Measurements from ENCODE around the gene SLC39A5. TPM values are rescaled to one million over a fixed set of nuclear protein-coding genes. Genes with fewer than 3 reads are reported as not detected.

Gene SLC39A5
- total and polyA plus RNA-seq, 2 donors (not counting 1 experiment from before 2014, with no cell fraction given): 0.69 to 0.97 TPM

DNA sequence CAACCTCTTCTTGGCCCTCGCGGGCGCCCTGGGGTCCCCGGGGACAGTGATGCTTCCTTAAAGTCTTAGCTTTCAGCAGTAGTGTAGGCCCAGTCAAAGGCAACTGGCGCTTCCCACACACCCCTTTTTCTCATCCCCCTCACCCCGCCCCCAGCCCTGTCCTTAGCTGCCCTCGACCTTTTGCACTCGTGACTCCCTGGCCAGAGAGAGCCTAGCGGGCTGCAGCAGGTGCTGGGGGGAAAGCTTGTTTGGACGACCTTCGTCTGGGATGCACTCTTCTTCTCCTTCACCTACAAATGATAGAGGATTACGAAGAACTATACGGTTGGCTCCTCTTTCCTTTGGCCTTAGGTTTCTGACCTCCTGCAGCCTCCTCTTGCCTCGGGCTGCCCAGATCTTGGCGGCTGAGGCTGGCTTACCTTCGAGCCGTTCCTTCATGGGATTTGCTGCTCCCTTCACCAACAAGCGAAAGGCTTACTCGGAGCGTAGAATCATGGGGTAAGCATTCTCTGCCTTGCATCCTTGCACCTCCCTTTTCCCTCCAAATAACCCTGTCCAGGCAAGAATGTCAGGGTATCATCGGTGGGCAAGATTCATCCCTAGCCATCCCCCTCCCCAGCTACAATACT is 37.7 kb downstream of the SLC39A5 start:
- peaks cover 20% of the 10 kb centered on the region for H3K4me1 Mint-ChIP-seq
- intact Hi-C loops (cut with micrococcal nuclease): loop anchor here (1.0 to 2.0 kb wide), 8 partner anchors 9 to 149 kb away; partner anchors contain the start of genes ANKRD52, CS, STAT2 and ZC3H10
- H3K27me3 Mint-ChIP-seq: no peaks in the 10 kb centered on the region

More for the DNA sequence above, 37.7 kb downstream of the SLC39A5 start:
- H3K79me2 ChIP-seq (ENCODE audit: control insufficient read depth, insufficient read depth, low read length): no peaks in the 10 kb centered on the region
- no peaks in the 10 kb centered on the region for H3K9me3 ChIP-seq (ENCODE audit: control extremely low read depth in 1 of 3, control insufficient read depth in 2 of 3, insufficient read depth in 1 of 3, low read length in 2 of 3)
- Mint-ChIP-seq H3K4me3 (peak overlapping the region; percentile 91), H3K27ac (peak overlapping the region; percentile 95), H3K9me3 (ENCODE audit: insufficient read depth) (no peaks in the 10 kb centered on the region)
- 38% methylated on average over 20 of the region's 21 CpGs for WGBS (ENCODE audit: insufficient coverage)
- H3K27me3 ChIP-seq (replicated peaks in 1 of 4; ENCODE audit: control extremely low read depth in 1 of 4, control insufficient read depth in 3 of 4, insufficient read depth in 4 of 4, low read length in 3 of 4): no peaks in the 10 kb centered on the region
- H3K4me2 ChIP-seq (replicated peaks; ENCODE audit: low read depth, low read length, poor library complexity, severe bottlenecking): peak overlapping the region; percentile 87
- H3K4me1 ChIP-seq (ENCODE audit: control insufficient read depth in 2 of 2, insufficient read depth in 2 of 2, low read length in 2 of 2): peaks cover 10 to 15% of the 10 kb centered on the region in 2 donors
- peak overlapping the region; percentile 92 for H3K9ac ChIP-seq (ENCODE audit: low read length)
- TF ChIP-seq, protein P1, sequence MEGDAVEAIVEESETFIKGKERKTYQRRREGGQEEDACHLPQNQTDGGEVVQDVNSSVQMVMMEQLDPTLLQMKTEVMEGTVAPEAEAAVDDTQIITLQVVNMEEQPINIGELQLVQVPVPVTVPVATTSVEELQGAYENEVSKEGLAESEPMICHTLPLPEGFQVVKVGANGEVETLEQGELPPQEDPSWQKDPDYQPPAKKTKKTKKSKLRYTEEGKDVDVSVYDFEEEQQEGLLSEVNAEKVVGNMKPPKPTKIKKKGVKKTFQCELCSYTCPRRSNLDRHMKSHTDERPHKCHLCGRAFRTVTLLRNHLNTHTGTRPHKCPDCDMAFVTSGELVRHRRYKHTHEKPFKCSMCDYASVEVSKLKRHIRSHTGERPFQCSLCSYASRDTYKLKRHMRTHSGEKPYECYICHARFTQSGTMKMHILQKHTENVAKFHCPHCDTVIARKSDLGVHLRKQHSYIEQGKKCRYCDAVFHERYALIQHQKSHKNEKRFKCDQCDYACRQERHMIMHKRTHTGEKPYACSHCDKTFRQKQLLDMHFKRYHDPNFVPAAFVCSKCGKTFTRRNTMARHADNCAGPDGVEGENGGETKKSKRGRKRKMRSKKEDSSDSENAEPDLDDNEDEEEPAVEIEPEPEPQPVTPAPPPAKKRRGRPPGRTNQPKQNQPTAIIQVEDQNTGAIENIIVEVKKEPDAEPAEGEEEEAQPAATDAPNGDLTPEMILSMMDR (IDR thresholded peaks at IDR 0.05): no peak
- TF ChIP-seq EZH2 (IDR thresholded peaks at IDR 0.05; ENCODE audit: borderline replicate concordance, insufficient read depth, low read depth, low read length, poor library complexity, severe bottlenecking): no peak
- CTCF ChIA-PET: interaction anchor here (0.6 to 3.0 kb wide), 14 partner anchors 9 to 529 kb away, joined by 3 to 16 read pairs (median 4); partner anchors contain the start of genes ANKRD52, CNPY2, ESYT1 and RNF41
- peak overlapping the region; percentile 65 to 86 (median 75) for H3K4me3 ChIP-seq (ENCODE audit: control extremely low read depth in 1 of 5, extremely low read depth in 1 of 5, insufficient read depth in 1 of 5, low read depth in 2 of 5, low read length in 4 of 5)
- peak overlapping the region; percentile 94 for H3K27ac ChIP-seq (ENCODE audit: low read length in 2 of 2)
- H2AFZ ChIP-seq (ENCODE audit: insufficient read depth, low read depth, low read length, poor library complexity, severe bottlenecking): peak overlapping the region; percentile 96
- H4K20me1 ChIP-seq (ENCODE audit: control insufficient read depth, insufficient read depth, low read length, poor library complexity, severe bottlenecking): no peaks in the 10 kb centered on the region
- DNase-seq (no peak), ATAC-seq (ENCODE audit: low read depth) (peak; percentile 23)
- POLR2A ChIA-PET: interaction anchor here (0.5 to 1.6 kb wide), 12 partner anchors 9 to 197 kb away, joined by 3 to 12 read pairs (median 5); partner anchors contain the start of genes ANKRD52, CNPY2, RNF41 and SMARCC2
- peaks cover 2 to 21% of the 10 kb centered on the region in 2 experiments for H3K36me3 ChIP-seq (replicated peaks in 1 of 2; ENCODE audit: control extremely low read depth in 1 of 2, control insufficient read depth in 1 of 2, extremely low read depth in 1 of 2, insufficient read depth in 2 of 2, low read length in 1 of 2)
